KMS-11 (cell line): ENCODE results near the gene PDZD2.

Experiments
- H2AFZ ChIP-seq: fragments of 200-600 bp; sonication (generic); 2 replicates; pipeline ENCODE4 v1.6.1; 2016; ENCODE audit warnings: antibody characterized with exemption, mixed run types, low read depth
- H3K27ac ChIP-seq: fragments of 200-600 bp; sonication (generic); 2 replicates; pipeline ENCODE4 v1.6.1; 2016; ENCODE audit warnings: mild to moderate bottlenecking, mixed run types
- H3K27me3 ChIP-seq: fragments of 200-600 bp; sonication (generic); 2 replicates; pipeline ENCODE4 v1.6.1; 2017; ENCODE audit warnings: mild to moderate bottlenecking, low read depth, mixed run types, moderate library complexity; ENCODE audit not compliant: insufficient read depth
- H3K36me3 ChIP-seq: fragments of 200-600 bp; sonication (generic); 2 replicates; pipeline ENCODE4 v1.6.1; 2017; ENCODE audit warnings: mild to moderate bottlenecking, mixed run types; ENCODE audit not compliant: insufficient read depth
- H3K4me1 ChIP-seq: fragments of 200-600 bp; sonication (generic); 2 replicates; pipeline ENCODE4 v1.6.1; 2016; ENCODE audit warnings: mild to moderate bottlenecking, low read depth, mixed run types; ENCODE audit not compliant: poor library complexity, severe bottlenecking
- H3K4me2 ChIP-seq: fragments of 200-600 bp; sonication (generic); 2 replicates; pipeline ENCODE4 v1.7.0; 2016; ENCODE audit warnings: mild to moderate bottlenecking, mixed run types
- H3K4me3 ChIP-seq: fragments of 200-600 bp; sonication (generic); IDR thresholded peaks from 2 replicates; pipeline ENCODE4 v1.6.1; 2017; ENCODE audit warnings: low read depth, low read length, mixed read lengths; ENCODE audit not compliant: insufficient read depth
- H3K79me2 ChIP-seq: fragments of 200-600 bp; sonication (generic); 2 replicates; pipeline ENCODE4 v1.6.1; 2016; ENCODE audit warnings: low read depth, mixed run types; ENCODE audit not compliant: insufficient read depth
- H3K9ac ChIP-seq: fragments of 200-600 bp; sonication (generic); 2 replicates; pipeline ENCODE4 v1.6.1; 2016; ENCODE audit warnings: mild to moderate bottlenecking, mixed run types
- H4K20me1 ChIP-seq: fragments of 200-600 bp; sonication (generic); 2 replicates; pipeline ENCODE4 v1.6.1; 2016; ENCODE audit warnings: mild to moderate bottlenecking, mixed run types; ENCODE audit not compliant: insufficient read depth
- CTCF ChIP-seq: fragments of 200-600 bp; sonication (generic); conservative IDR thresholded peaks from 2 replicates; pipeline ENCODE4 v1.6.1; 2017; ENCODE audit warnings: low read depth, mild to moderate bottlenecking, antibody characterized with exemption, low read length, moderate library complexity, mixed read lengths

Gene PDZD2

DNA sequence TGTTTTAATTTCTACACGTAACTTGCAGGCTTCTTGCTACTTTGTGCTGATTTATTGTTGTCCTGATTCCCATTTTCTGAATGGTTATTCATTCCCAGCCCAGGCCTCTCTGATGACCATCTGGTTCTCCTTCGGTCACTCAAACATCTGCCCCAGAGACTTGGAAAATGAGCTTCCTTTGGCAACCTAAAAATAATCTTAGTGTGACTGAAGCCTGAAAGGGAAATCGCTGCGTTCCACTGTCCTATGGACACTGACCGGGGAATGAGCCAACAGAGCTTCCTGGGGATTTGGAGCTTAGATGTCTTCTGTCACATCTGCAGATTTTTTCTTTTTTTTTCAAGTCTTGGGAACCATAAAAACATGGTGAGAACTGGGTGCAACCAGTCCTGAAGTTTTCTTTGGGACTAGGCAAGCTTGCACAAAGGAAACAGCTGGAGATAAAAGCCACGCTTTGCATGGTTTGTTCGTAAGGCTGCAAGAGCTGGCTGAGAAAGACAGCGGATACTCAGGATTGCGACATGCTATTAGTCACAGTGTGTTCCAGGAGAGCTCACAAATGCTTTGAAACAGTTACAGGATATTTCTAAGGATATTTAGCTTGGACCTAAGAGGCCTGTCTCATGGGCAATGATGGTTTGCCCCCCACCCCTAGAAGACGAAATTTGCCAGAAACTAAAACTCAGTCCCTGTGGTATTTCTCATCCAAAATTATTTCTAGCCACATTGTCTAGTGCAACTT is 389.0 kb downstream of the PDZD2 start:
- no peak overlapping the region for H3K4me2 ChIP-seq
- no peak for TF ChIP-seq CTCF
- no peak overlapping the region for H3K27ac ChIP-seq
- no peak overlapping the region for H3K9ac ChIP-seq
- H3K79me2 ChIP-seq = no peaks in the 10 kb centered on the region
- no peaks in the 10 kb centered on the region for H3K4me1 ChIP-seq
- no peak overlapping the region for H3K4me3 ChIP-seq
- no peaks in the 10 kb centered on the region for H4K20me1 ChIP-seq
- H3K36me3 ChIP-seq = no peaks in the 10 kb centered on the region
- H2AFZ ChIP-seq = no peak overlapping the region
- no peaks in the 10 kb centered on the region for H3K27me3 ChIP-seq

- no peak overlapping the region for H2AFZ ChIP-seq
- no peaks in the 10 kb centered on the region for H4K20me1 ChIP-seq
- H3K36me3 ChIP-seq = no peaks in the 10 kb centered on the region
- H3K4me2 ChIP-seq = no peak overlapping the region
- no peak overlapping the region for H3K4me3 ChIP-seq
- no peaks in the 10 kb centered on the region for H3K79me2 ChIP-seq
- no peak for TF ChIP-seq CTCF
- no peak overlapping the region for H3K9ac ChIP-seq
- no peaks in the 10 kb centered on the region for H3K4me1 ChIP-seq
- no peaks in the 10 kb centered on the region for H3K27me3 ChIP-seq
- H3K27ac ChIP-seq = no peak overlapping the region
Observed at GRCh38 chr5:32029261-32029660, 390.3 kb downstream of the PDZD2 start.

DNA sequence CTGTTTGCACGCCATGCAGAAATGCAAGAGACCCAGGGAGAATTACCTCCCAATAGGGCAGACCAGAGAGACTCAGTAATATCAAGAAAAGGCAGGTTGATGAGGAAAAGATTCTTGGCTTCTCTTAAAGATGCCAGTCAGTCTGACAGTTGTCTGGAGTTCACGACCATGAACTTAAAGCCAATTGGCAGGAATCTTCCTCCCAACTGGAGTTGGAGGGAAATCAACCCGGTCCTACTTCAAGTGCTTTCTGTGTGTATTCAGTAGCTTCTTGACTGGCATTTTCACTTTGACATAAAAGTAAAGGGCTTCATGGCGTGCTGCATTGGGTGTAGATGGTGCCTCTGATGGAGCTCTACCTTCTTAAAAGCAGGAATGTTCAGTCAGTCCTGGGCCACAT is 390.9 kb downstream of the PDZD2 start:
- Histone ChIP-seq H3K36me3 (no peaks in the 10 kb centered on the region), H3K4me2 (no peak overlapping the region), H3K4me3 (no peak overlapping the region), H3K79me2 (no peaks in the 10 kb centered on the region), H3K9ac (no peak overlapping the region), H3K4me1 (no peaks in the 10 kb centered on the region), H4K20me1 (no peaks in the 10 kb centered on the region), H3K27ac (no peak overlapping the region), H3K27me3 (no peaks in the 10 kb centered on the region), H2AFZ (no peak overlapping the region)
- no peak for TF ChIP-seq CTCF

DNA sequence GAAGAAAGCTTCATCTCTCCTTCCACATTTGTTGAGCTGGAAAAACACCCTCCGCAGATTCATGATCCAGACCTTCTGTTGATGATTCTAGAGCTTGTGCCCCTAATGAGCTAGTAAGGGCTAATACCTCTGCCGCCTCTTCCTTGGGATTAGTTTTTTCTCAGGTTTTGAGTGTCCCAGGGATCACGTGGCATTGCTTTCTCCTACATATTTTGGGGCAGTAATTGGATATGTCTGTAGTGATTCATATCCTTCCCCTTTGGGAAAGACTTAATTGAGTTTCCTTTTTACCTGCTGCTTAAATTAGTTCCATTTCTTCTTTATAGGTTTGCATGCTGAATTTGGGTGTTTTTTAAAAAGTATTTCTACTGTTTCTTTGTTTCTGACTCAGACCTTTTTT is 391.3 kb downstream of the PDZD2 start:
- Histone ChIP-seq H3K27ac (no peak overlapping the region), H3K36me3 (no peaks in the 10 kb centered on the region), H3K9ac (no peak overlapping the region), H3K4me1 (no peaks in the 10 kb centered on the region), H4K20me1 (no peaks in the 10 kb centered on the region), H3K27me3 (no peaks in the 10 kb centered on the region), H2AFZ (no peak overlapping the region), H3K4me3 (no peak overlapping the region), H3K79me2 (no peaks in the 10 kb centered on the region), H3K4me2 (no peak overlapping the region)
- no peak for TF ChIP-seq CTCF
